H9 (cell line): ENCODE measurements around the gene FGF12. TPM values are rescaled to one million over a fixed set of nuclear protein-coding genes. Genes with fewer than 3 reads are reported as not detected.

ENCODE experiments used
- DNase-seq: peaks from one replicate; pipeline ENCODE4 v3.0.0-alpha.2; 2017
- H2AFZ ChIP-seq: one replicate; pipeline ENCODE4 v1.6.1; 2013; ENCODE audit warnings: mild to moderate bottlenecking, low read length, control low read depth, moderate library complexity
- H2AK5ac ChIP-seq: 2 replicates; pipeline ENCODE4 v1.6.1; 2013; ENCODE audit warnings: low read length, control low read depth, mixed read lengths; ENCODE audit not compliant: insufficient read length
- H2BK120ac ChIP-seq: one replicate; pipeline ENCODE4 v1.6.1; 2013; ENCODE audit warnings: low read depth, mild to moderate bottlenecking, low read length, control low read depth, inconsistent platforms; ENCODE audit not compliant: poor library complexity, severe bottlenecking
- H2BK12ac ChIP-seq: 2 replicates; pipeline ENCODE4 v1.6.1; 2013; ENCODE audit warnings: low read length, control low read depth, mixed read lengths, low read depth; ENCODE audit not compliant: insufficient read length
- H2BK15ac ChIP-seq: 2 replicates; pipeline ENCODE4 v1.6.1; 2013; ENCODE audit warnings: low read depth, low read length, control low read depth
- H2BK20ac ChIP-seq: one replicate; pipeline ENCODE4 v1.6.1; 2013; ENCODE audit warnings: low read depth, mild to moderate bottlenecking, low read length, control low read depth, inconsistent platforms; ENCODE audit not compliant: poor library complexity, severe bottlenecking
- H2BK5ac ChIP-seq: 2 replicates; pipeline ENCODE4 v1.6.1; 2013; ENCODE audit warnings: low read length, control low read depth, mixed read lengths; ENCODE audit not compliant: insufficient read length
- H3K14ac ChIP-seq: 2 replicates; pipeline ENCODE4 v1.6.1; 2013; ENCODE audit warnings: low read length, control low read depth; ENCODE audit not compliant: insufficient read depth
- H3K18ac ChIP-seq: 2 replicates; pipeline ENCODE4 v1.6.1; 2013; ENCODE audit warnings: low read depth, mild to moderate bottlenecking, mixed read lengths, low read length, control low read depth; ENCODE audit not compliant: insufficient read length
- H3K23ac ChIP-seq: 2 replicates; pipeline ENCODE4 v1.6.1; 2013; ENCODE audit warnings: low read length, control low read depth, mixed read lengths, low read depth; ENCODE audit not compliant: insufficient read length
- H3K23me2 ChIP-seq: 2 replicates; pipeline ENCODE4 v1.6.1; 2013; ENCODE audit warnings: low read depth, mild to moderate bottlenecking, mixed read lengths, low read length, control low read depth; ENCODE audit not compliant: insufficient read length, poor library complexity, severe bottlenecking
- H3K27ac ChIP-seq: 2 replicates; pipeline ENCODE4 v1.5.1; 2013; ENCODE audit warnings: low read length, control low read depth, mixed read lengths, low read depth; ENCODE audit not compliant: insufficient read length
- H3K27me3 ChIP-seq: 2 replicates; pipeline ENCODE4 v1.6.1; 2013; ENCODE audit warnings: low read length, control low read depth, inconsistent platforms; ENCODE audit not compliant: insufficient read depth
- H3K4ac ChIP-seq: 2 replicates; pipeline ENCODE4 v1.6.1; 2013; ENCODE audit warnings: low read depth, mild to moderate bottlenecking, control low read depth, inconsistent platforms, low read length, moderate library complexity
- H3K4me1 ChIP-seq: 2 replicates; pipeline ENCODE4 v1.6.1; 2013; ENCODE audit warnings: low read length, control low read depth, inconsistent platforms; ENCODE audit not compliant: insufficient read depth
- H3K4me2 ChIP-seq: 2 replicates; pipeline ENCODE4 v1.6.1; 2013; ENCODE audit warnings: low read length, control low read depth, mixed read lengths; ENCODE audit not compliant: insufficient read length, insufficient read depth
- H3K56ac ChIP-seq: 2 replicates; pipeline ENCODE4 v1.6.1; 2013; ENCODE audit warnings: low read depth, mild to moderate bottlenecking, mixed read lengths, low read length, control low read depth; ENCODE audit not compliant: insufficient read length
- H3K79me1 ChIP-seq: 2 replicates; pipeline ENCODE4 v1.6.1; 2013; ENCODE audit warnings: low read depth, mild to moderate bottlenecking, moderate library complexity, low read length, control low read depth, inconsistent platforms; ENCODE audit not compliant: insufficient read depth, poor library complexity, severe bottlenecking
- H3K79me2 ChIP-seq: 2 replicates; pipeline ENCODE4 v1.6.1; 2013; ENCODE audit warnings: low read length, control low read depth, inconsistent platforms; ENCODE audit not compliant: insufficient read depth
- H3K9ac ChIP-seq: 2 replicates; pipeline ENCODE4 v1.6.1; 2013; ENCODE audit warnings: low read length, control low read depth, mixed read lengths; ENCODE audit not compliant: insufficient read length; ENCODE audit errors: extremely low read depth
- H3K9me3 ChIP-seq: one replicate; pipeline ENCODE4 v1.6.1; 2013; ENCODE audit warnings: low read depth, low read length, inconsistent platforms; ENCODE audit not compliant: control insufficient read depth
- H3T11ph ChIP-seq: one replicate; pipeline ENCODE4 v1.6.1; 2013; ENCODE audit warnings: mild to moderate bottlenecking, low read length, control low read depth, inconsistent platforms
- H4K20me1 ChIP-seq: one replicate; pipeline ENCODE4 v1.6.1; 2013; ENCODE audit not compliant: control insufficient read depth, insufficient read length, insufficient read depth
- H4K5ac ChIP-seq: 2 replicates; pipeline ENCODE4 v1.6.1; 2013; ENCODE audit warnings: low read depth, mild to moderate bottlenecking, mixed read lengths, low read length, control low read depth; ENCODE audit not compliant: insufficient read length
- H4K8ac ChIP-seq: replicated peaks from 2 replicates; pipeline ENCODE4 v1.6.1; 2013; ENCODE audit warnings: low read length, control low read depth, mixed read lengths, low read depth; ENCODE audit not compliant: insufficient read length
- H4K91ac ChIP-seq: 2 replicates; pipeline ENCODE4 v1.6.1; 2013; ENCODE audit warnings: low read depth, mild to moderate bottlenecking, moderate library complexity, mixed read lengths, low read length, control low read depth; ENCODE audit not compliant: insufficient read length
- H3K27ac Mint-ChIP-seq, 3 experiments: 2 replicates in 2 of 3; 3 replicates in 1 of 3; pipeline ENCODE4 v1.8.0; 2020 to 2021; ENCODE audit warnings: mixed read lengths in 3 of 3, mild to moderate bottlenecking in 1 of 3, moderate library complexity in 1 of 3
- H3K27me3 Mint-ChIP-seq: 2 replicates; pipeline ENCODE4 v1.8.0; 2021; ENCODE audit warnings: low read depth, mild to moderate bottlenecking, moderate library complexity, mixed read lengths
- H3K36me3 Mint-ChIP-seq, 3 experiments: 2 replicates in 2 of 3; 3 replicates in 1 of 3; pipeline ENCODE4 v1.8.0; 2020 to 2021; ENCODE audit warnings: low read depth in 3 of 3, mixed read lengths in 3 of 3; ENCODE audit not compliant: insufficient read depth in 1 of 3
- H3K4me1 Mint-ChIP-seq, 2 experiments: 2 replicates each; pipeline ENCODE4 v1.8.0; 2020; ENCODE audit warnings: mixed read lengths in 2 of 2
- H3K4me3 Mint-ChIP-seq, 2 experiments: 2 replicates in 1 of 2; 3 replicates in 1 of 2; pipeline ENCODE4 v1.8.0; 2020 to 2021; ENCODE audit warnings: mild to moderate bottlenecking in 2 of 2, mixed read lengths in 2 of 2, moderate library complexity in 1 of 2
- H3K9me3 Mint-ChIP-seq, 2 experiments: 2 replicates in 1 of 2; 3 replicates in 1 of 2; pipeline ENCODE4 v1.8.0; 2020; ENCODE audit warnings: mild to moderate bottlenecking in 2 of 2, mixed read lengths in 2 of 2, moderate library complexity in 1 of 2
- WGBS: extraction: QIAGEN DNeasy Blood & Tissue Kit; methylation state at CpG from one replicate; pipeline ENCODE4 v1.1.7; 2013; ENCODE audit warnings: missing lambda C conversion rate, low lambda C conversion rate, mixed read lengths; ENCODE audit not compliant: insufficient read length; ENCODE audit errors: extremely low coverage; 5-methylcytosine and 5-hydroxymethylcytosine counted together
- total RNA-seq: library from RNA; stranded (reverse); gene quantifications from 2 replicates; pipeline ENCODE4 v1.2.1, GENCODE V29; 2021
- TF ChIP-seq, protein P1 (sequence below): fragments of 200-600 bp; sonication (generic); conservative IDR thresholded peaks from 3 replicates; pipeline ENCODE4 v1.8.0; 2021; ENCODE audit warnings: antibody characterized with exemption, mild to moderate bottlenecking

Gene FGF12
- total RNA-seq, 1 experiment from 2014 or later: 5.6 TPM

DNA sequence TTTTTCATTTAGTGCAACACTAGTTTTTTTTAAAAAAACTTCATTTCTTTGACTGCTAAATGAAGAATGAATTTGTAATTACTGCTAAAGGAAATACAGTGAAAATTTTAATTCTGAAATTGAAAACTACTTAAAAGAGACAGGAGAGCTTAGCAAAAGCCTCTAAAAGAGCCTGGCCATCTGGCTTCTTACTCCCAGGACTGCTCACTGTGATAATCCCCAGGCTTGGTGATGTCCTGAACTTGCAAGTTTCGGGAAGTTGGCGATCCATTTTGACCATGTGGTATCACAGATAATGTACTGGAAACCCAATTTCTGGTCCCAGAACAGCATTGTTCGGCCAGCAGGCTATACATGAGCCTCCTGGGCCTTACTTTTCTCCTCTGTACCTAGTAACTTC, 292.1 kb downstream of the FGF12 start:
- Histone ChIP-seq H3K23ac (no peak overlapping the region), H3K4me2 (no peak overlapping the region), H3K4me1 (no peaks in the 10 kb centered on the region; the same call in 1 of the 2 replicates), H2BK20ac (no peak overlapping the region), H3K4ac (no peak overlapping the region), H3K9me3 (no peaks in the 10 kb centered on the region), H2BK120ac (no peak overlapping the region), H2BK15ac (no peak overlapping the region), H3K79me2 (no peaks in the 10 kb centered on the region), H3K56ac (no peak overlapping the region), H3K18ac (no peak overlapping the region), H2BK5ac (no peak overlapping the region), H4K5ac (no peak overlapping the region), H3K14ac (no peak overlapping the region), H4K91ac (no peak overlapping the region), H3K9ac (no peak overlapping the region), H3K23me2 (no peaks in the 10 kb centered on the region), H2AK5ac (no peak overlapping the region), H3K27me3 (no peaks in the 10 kb centered on the region), H4K20me1 (no peaks in the 10 kb centered on the region), H3K27ac (no peak overlapping the region), H2AFZ (no peak overlapping the region), H3T11ph (no peak overlapping the region), H4K8ac (no peak overlapping the region), H2BK12ac (no peak overlapping the region), H3K79me1 (no peaks in the 10 kb centered on the region)
- H3K4me1 Mint-ChIP-seq: 0 out of 4 replicates have a peak, but pooled peaks cover 0 to 5% of the 10 kb centered on the region in 2 experiments
- DNase-seq: no peak
- TF ChIP-seq, protein P1, sequence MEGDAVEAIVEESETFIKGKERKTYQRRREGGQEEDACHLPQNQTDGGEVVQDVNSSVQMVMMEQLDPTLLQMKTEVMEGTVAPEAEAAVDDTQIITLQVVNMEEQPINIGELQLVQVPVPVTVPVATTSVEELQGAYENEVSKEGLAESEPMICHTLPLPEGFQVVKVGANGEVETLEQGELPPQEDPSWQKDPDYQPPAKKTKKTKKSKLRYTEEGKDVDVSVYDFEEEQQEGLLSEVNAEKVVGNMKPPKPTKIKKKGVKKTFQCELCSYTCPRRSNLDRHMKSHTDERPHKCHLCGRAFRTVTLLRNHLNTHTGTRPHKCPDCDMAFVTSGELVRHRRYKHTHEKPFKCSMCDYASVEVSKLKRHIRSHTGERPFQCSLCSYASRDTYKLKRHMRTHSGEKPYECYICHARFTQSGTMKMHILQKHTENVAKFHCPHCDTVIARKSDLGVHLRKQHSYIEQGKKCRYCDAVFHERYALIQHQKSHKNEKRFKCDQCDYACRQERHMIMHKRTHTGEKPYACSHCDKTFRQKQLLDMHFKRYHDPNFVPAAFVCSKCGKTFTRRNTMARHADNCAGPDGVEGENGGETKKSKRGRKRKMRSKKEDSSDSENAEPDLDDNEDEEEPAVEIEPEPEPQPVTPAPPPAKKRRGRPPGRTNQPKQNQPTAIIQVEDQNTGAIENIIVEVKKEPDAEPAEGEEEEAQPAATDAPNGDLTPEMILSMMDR: no peak
- H3K4me3 Mint-ChIP-seq: no peak overlapping the region
- no peaks in the 10 kb centered on the region for H3K9me3 Mint-ChIP-seq
- H3K36me3 Mint-ChIP-seq: no peaks in the 10 kb centered on the region
- no peak overlapping the region for H3K27ac Mint-ChIP-seq
- WGBS: no CpG with 5 or more reads among the region's 3 CpGs
- H3K27me3 Mint-ChIP-seq: no peaks in the 10 kb centered on the region
